ENCODE data around the gene DPP10.

DNA sequence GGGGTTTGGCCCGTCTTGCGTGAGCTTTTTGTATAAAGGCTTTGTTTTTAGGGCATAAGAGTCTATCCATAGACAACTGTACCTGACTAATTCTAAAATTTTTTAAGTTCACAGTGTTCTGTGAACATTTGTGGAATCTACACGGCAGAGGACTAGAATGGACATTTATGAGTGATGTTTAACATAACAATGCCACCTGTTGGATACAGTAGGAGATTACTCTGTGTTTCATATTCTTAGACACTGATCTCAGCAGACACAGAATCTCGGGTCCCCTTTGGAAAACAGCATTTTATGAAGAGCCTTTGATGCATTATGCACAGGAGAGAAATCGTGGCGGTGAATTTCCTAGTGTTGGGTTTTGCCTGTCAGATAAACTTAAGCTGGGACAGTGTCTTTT lies 752.2 kb downstream of the DPP10 start:
- TF ChIP-seq POLR2A (IDR thresholded peaks at IDR 0.05), result no peak
- TF ChIP-seq, protein P1, sequence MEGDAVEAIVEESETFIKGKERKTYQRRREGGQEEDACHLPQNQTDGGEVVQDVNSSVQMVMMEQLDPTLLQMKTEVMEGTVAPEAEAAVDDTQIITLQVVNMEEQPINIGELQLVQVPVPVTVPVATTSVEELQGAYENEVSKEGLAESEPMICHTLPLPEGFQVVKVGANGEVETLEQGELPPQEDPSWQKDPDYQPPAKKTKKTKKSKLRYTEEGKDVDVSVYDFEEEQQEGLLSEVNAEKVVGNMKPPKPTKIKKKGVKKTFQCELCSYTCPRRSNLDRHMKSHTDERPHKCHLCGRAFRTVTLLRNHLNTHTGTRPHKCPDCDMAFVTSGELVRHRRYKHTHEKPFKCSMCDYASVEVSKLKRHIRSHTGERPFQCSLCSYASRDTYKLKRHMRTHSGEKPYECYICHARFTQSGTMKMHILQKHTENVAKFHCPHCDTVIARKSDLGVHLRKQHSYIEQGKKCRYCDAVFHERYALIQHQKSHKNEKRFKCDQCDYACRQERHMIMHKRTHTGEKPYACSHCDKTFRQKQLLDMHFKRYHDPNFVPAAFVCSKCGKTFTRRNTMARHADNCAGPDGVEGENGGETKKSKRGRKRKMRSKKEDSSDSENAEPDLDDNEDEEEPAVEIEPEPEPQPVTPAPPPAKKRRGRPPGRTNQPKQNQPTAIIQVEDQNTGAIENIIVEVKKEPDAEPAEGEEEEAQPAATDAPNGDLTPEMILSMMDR (IDR thresholded peaks at IDR 0.05 in 8 of 11, conservative IDR thresholded peaks at IDR 0.05 in 3 of 11), result no peak
- TF ChIP-seq POLR2AphosphoS5 (IDR thresholded peaks at IDR 0.05), result no peak
